ENCODE results near the gene SPATA33.

SPATA33 gene

GRCh38 chr16:89657442-89658220 lies at the start of gene SPATA33, which contains the start of gene CHMP1A:
TSS of gene SPATA33 (plus strand) at chr16:89657836. CDS start at chr16:89657912, 76 bp downstream.
TSS of gene CHMP1A (minus strand) at chr16:89657708. CDS start at chr16:89657588, 120 bp downstream.
- DNase-seq = peak; percentile 91

- DNase-seq = no peak
These were observed 49.5 kb upstream of the SPATA33 start for GRCh38 chr16:89607937-89608740.

- no peak for DNase-seq
These were observed 47.6 kb upstream of the SPATA33 start for GRCh38 chr16:89610108-89610453.

- peak; percentile 90 for DNase-seq
These were observed 45.0 kb upstream of the SPATA33 start for GRCh38 chr16:89612415-89613166.

- DNase-seq = peak; percentile 84
These were observed 44.2 kb upstream of the SPATA33 start, which contains the start of gene DPEP1 for GRCh38 chr16:89613231-89613953. TSS of gene DPEP1 (plus strand) at chr16:89613642. CDS start at chr16:89630411, 16,769 bp downstream.

GRCh38 chr16:89613954-89614459 lies 43.6 kb upstream of the SPATA33 start:
- no peak for DNase-seq

- no peak for DNase-seq
These were observed 42.5 kb upstream of the SPATA33 start for GRCh38 chr16:89615176-89615575.

- no peak for DNase-seq
These were observed 42.0 kb upstream of the SPATA33 start for GRCh38 chr16:89615596-89616090.

- DNase-seq = no peak
These were observed 41.0 kb upstream of the SPATA33 start for GRCh38 chr16:89616623-89617022.

GRCh38 chr16:89617036-89617435 lies 40.6 kb upstream of the SPATA33 start:
- DNase-seq = no peak

GRCh38 chr16:89618109-89618998 lies 39.3 kb upstream of the SPATA33 start:
- DNase-seq = no peak

GRCh38 chr16:89619840-89620239 lies 37.8 kb upstream of the SPATA33 start:
- no peak for DNase-seq

- no peak for DNase-seq
These were observed 37.2 kb upstream of the SPATA33 start for GRCh38 chr16:89620406-89620841.

GRCh38 chr16:89621136-89621697 lies 36.4 kb upstream of the SPATA33 start:
- DNase-seq = no peak

- no peak for DNase-seq
These were observed 35.8 kb upstream of the SPATA33 start for GRCh38 chr16:89621698-89622409.

GRCh38 chr16:89623511-89624261 lies 34.0 kb upstream of the SPATA33 start:
- peak; percentile 35 for DNase-seq

GRCh38 chr16:89624777-89625761 lies 32.6 kb upstream of the SPATA33 start:
- no peak for DNase-seq
